H1 (cell line): ENCODE results near the gene RTN3. TPM values are rescaled to one million over a fixed set of nuclear protein-coding genes. Genes with fewer than 3 reads are reported as not detected.
A peak's percentile ranks its signal among the peaks of the same experiment; 100 is the strongest.

Source experiments
- CTCF ChIA-PET: fragments of 300-600 bp; sonication (Branson Sonifier 250); formaldehyde crosslinking; loops from one replicate; lab custom pipeline; 2021; ENCODE audit not compliant: partially characterized antibody; lab: Charles Lee
- POLR2A ChIA-PET: fragments of 300-600 bp; sonication (Branson Sonifier 250); formaldehyde crosslinking; loops from one replicate; lab custom pipeline; 2021; ENCODE audit warnings: inconsistent platforms; ENCODE audit not compliant: partially characterized antibody; lab: Charles Lee
- DNase-seq, 2 experiments: peaks; one replicate each; pipeline versions ENCODE4 v3.0.0 to v3.0.0-alpha.2; 2010 to 2022; ENCODE audit warnings: low spot score in 2 of 2, low read depth in 1 of 2, mixed read lengths in 1 of 2
- FAIRE-seq: peaks from 2 replicates; lab custom pipeline; 2011; peaks lifted over from hg19 to GRCh38; lab: Jason Lieb, UNC
- H2AFZ ChIP-seq: 2 replicates; pipeline ENCODE4 v1.8.1; 2012; ENCODE audit warnings: low read length, inconsistent platforms
- H2AK5ac ChIP-seq: 2 replicates; pipeline ENCODE4 v1.6.1; 2013; ENCODE audit warnings: low read depth, low read length
- H2BK120ac ChIP-seq: replicated peaks from 2 replicates; pipeline ENCODE3; 2013; ENCODE audit warnings: low read depth, low read length, inconsistent platforms
- H2BK12ac ChIP-seq: 2 replicates; pipeline ENCODE4 v1.6.1; 2013; ENCODE audit warnings: low read depth, low read length
- H2BK15ac ChIP-seq: 2 replicates; pipeline ENCODE4 v1.6.1; 2013; ENCODE audit warnings: low read length
- H2BK20ac ChIP-seq: 2 replicates; pipeline ENCODE4 v1.6.1; 2013; ENCODE audit warnings: low read length
- H2BK5ac ChIP-seq: 2 replicates; pipeline ENCODE4 v1.6.1; 2013; ENCODE audit warnings: low read depth, low read length
- H3K14ac ChIP-seq: 2 replicates; pipeline ENCODE4 v1.6.1; 2013; ENCODE audit warnings: inconsistent platforms; ENCODE audit not compliant: insufficient read length
- H3K18ac ChIP-seq: 2 replicates; pipeline ENCODE4 v1.6.1; 2013; ENCODE audit warnings: low read length; ENCODE audit errors: extremely low read depth
- H3K23ac ChIP-seq: 2 replicates; pipeline ENCODE4 v1.6.1; 2013; ENCODE audit warnings: inconsistent platforms; ENCODE audit not compliant: insufficient read length
- H3K23me2 ChIP-seq: 2 replicates; pipeline ENCODE4 v1.6.1; 2013; ENCODE audit warnings: low read depth, low read length
- H3K27ac ChIP-seq: 2 replicates; pipeline ENCODE4 v1.6.1; 2011; ENCODE audit warnings: low read depth, low read length, inconsistent platforms
- H3K27me3 ChIP-seq, 4 experiments: replicated peaks in 1 of 4; 1 replicate in 1 of 4; 2 replicates in 3 of 4; pipeline versions ENCODE4 v1.6.1 to v1.8.1; 2011 to 2013; ENCODE audit warnings: low read length in 3 of 4, mild to moderate bottlenecking in 3 of 4, inconsistent platforms in 2 of 4, mixed read lengths in 2 of 4, moderate library complexity in 1 of 4; ENCODE audit not compliant: control insufficient read depth in 3 of 4, insufficient read depth in 3 of 4; ENCODE audit errors: extremely low read depth in 1 of 4
- H3K36me3 ChIP-seq, 4 experiments: 2 replicates each; pipeline versions ENCODE4 v1.6.1 to v1.8.1; 2011 to 2013; ENCODE audit warnings: mild to moderate bottlenecking in 4 of 4, low read length in 3 of 4, moderate library complexity in 2 of 4, control low read depth in 1 of 4, inconsistent platforms in 1 of 4; ENCODE audit not compliant: insufficient read depth in 4 of 4, control insufficient read depth in 2 of 4
- H3K4ac ChIP-seq: replicated peaks from 2 replicates; pipeline ENCODE3; 2013; ENCODE audit warnings: low read length, low read depth, mixed read lengths, inconsistent platforms; ENCODE audit not compliant: insufficient read length
- H3K4me1 ChIP-seq, 4 experiments: replicated peaks in 1 of 4; 1 replicate in 1 of 4; 2 replicates in 3 of 4; pipeline versions ENCODE4 v1.6.1 to v1.8.1; 2011 to 2013; ENCODE audit warnings: low read length in 3 of 4, inconsistent platforms in 2 of 4, mixed read lengths in 1 of 4; ENCODE audit not compliant: insufficient read depth in 4 of 4, control insufficient read depth in 3 of 4
- H3K4me2 ChIP-seq, 2 experiments: 2 replicates each; pipeline versions ENCODE4 v1.6.1 to v1.8.1; 2011 to 2013; ENCODE audit warnings: low read depth in 2 of 2, low read length in 2 of 2, control low read depth in 1 of 2, inconsistent platforms in 1 of 2, mild to moderate bottlenecking in 1 of 2; ENCODE audit not compliant: insufficient read depth in 1 of 2
- H3K4me3 ChIP-seq, 4 experiments: fragments of 200-600, 300-600 bp in 1 of 4; sonication (generic), shearing (Covaris generic), sonication (Bioruptor Twin) in 1 of 4; 2 replicates each; pipeline versions ENCODE4 v1.5.1 to v1.8.1; 2011 to 2016; ENCODE audit warnings: low read length in 4 of 4, low read depth in 3 of 4, control low read depth in 2 of 4, inconsistent platforms in 2 of 4, mild to moderate bottlenecking in 2 of 4, mixed read lengths in 1 of 4, moderate library complexity in 1 of 4; ENCODE audit not compliant: insufficient read depth in 2 of 4; ENCODE audit errors: extremely low read depth in 1 of 4
- H3K56ac ChIP-seq: replicated peaks from 2 replicates; pipeline ENCODE3; 2013; ENCODE audit warnings: low read depth, mild to moderate bottlenecking, mixed read lengths, low read length, inconsistent platforms; ENCODE audit not compliant: insufficient read length
- H3K79me1 ChIP-seq: 2 replicates; pipeline ENCODE4 v1.6.1; 2013; ENCODE audit warnings: low read depth, low read length, control low read depth
- H3K79me2 ChIP-seq, 2 experiments: 2 replicates each; pipeline versions ENCODE4 v1.6.1 to v1.8.1; 2012 to 2013; ENCODE audit warnings: low read length in 2 of 2, mild to moderate bottlenecking in 2 of 2, inconsistent platforms in 1 of 2; ENCODE audit not compliant: insufficient read depth in 2 of 2, control insufficient read depth in 1 of 2
- H3K9ac ChIP-seq, 4 experiments: replicated peaks in 1 of 4; 1 replicate in 1 of 4; 2 replicates in 3 of 4; pipeline versions ENCODE4 v1.6.1 to v1.8.1; 2011 to 2013; ENCODE audit warnings: low read depth in 3 of 4, low read length in 3 of 4, control low read depth in 2 of 4, mild to moderate bottlenecking in 2 of 4, moderate library complexity in 2 of 4, inconsistent platforms in 1 of 4; ENCODE audit errors: extremely low read depth in 1 of 4
- H3K9me3 ChIP-seq, 2 experiments: 2 replicates each; pipeline versions ENCODE4 v1.6.1 to v1.8.1; 2012 to 2013; ENCODE audit warnings: mild to moderate bottlenecking in 2 of 2, moderate library complexity in 2 of 2, control low read depth in 1 of 2, inconsistent platforms in 1 of 2, low read depth in 1 of 2, low read length in 1 of 2, mixed read lengths in 1 of 2; ENCODE audit not compliant: insufficient read depth in 2 of 2
- H4K20me1 ChIP-seq, 2 experiments: replicated peaks in 1 of 2; 2 replicates each; pipeline versions ENCODE3 to v1.8.1; 2011 to 2013; ENCODE audit warnings: inconsistent platforms in 2 of 2, low read length in 2 of 2, mild to moderate bottlenecking in 1 of 2; ENCODE audit not compliant: insufficient read depth in 2 of 2, control insufficient read depth in 1 of 2
- H4K5ac ChIP-seq: 2 replicates; pipeline ENCODE4 v1.6.1; 2013; ENCODE audit warnings: low read length, low read depth, mixed read lengths, inconsistent platforms; ENCODE audit not compliant: insufficient read length
- H4K8ac ChIP-seq: 2 replicates; pipeline ENCODE4 v1.8.0; 2013; ENCODE audit warnings: mild to moderate bottlenecking, moderate library complexity, low read length, inconsistent platforms; ENCODE audit not compliant: insufficient read depth; ENCODE audit errors: extremely low read depth
- H4K91ac ChIP-seq: replicated peaks from 2 replicates; pipeline ENCODE3; 2013; ENCODE audit warnings: low read length, mixed read lengths, inconsistent platforms; ENCODE audit not compliant: insufficient read length
- CBX5 ChIP-seq: fragments of 300-800, 300-1000 bp; sonication (generic); IDR thresholded peaks from 2 replicates; pipeline ENCODE4 v1.7.1; 2016; ENCODE audit warnings: antibody characterized with exemption, low read length, low read depth
- CEBPB ChIP-seq: IDR thresholded peaks from 2 replicates; pipeline ENCODE4 v1.6.1; 2012; ENCODE audit warnings: low read depth, low read length
- CHD2 ChIP-seq: IDR thresholded peaks from 2 replicates; pipeline ENCODE4 v1.6.1; 2012; ENCODE audit warnings: low read length, improper control_type of control experiment
- CREB1 ChIP-seq: IDR thresholded peaks from 2 replicates; pipeline ENCODE4 v1.6.1; 2012; ENCODE audit warnings: inconsistent platforms
- EZH2 ChIP-seq: fragments of 200-600 bp; sonication (generic); IDR thresholded peaks from 2 replicates; pipeline ENCODE4 v1.7.1; 2012; ENCODE audit warnings: low read depth, mild to moderate bottlenecking, moderate library complexity, low read length, inconsistent platforms; ENCODE audit not compliant: severe bottlenecking
- GTF2F1 ChIP-seq: IDR thresholded peaks from 2 replicates; pipeline ENCODE4 v1.6.1; 2012; ENCODE audit warnings: low read depth, low read length, improper control_type of control experiment, borderline replicate concordance
- NANOG ChIP-seq: IDR thresholded peaks from 2 replicates; pipeline ENCODE4 v1.6.1; 2011; ENCODE audit warnings: low read length, low read depth, mild to moderate bottlenecking, inconsistent platforms; ENCODE audit not compliant: insufficient read depth, poor library complexity, severe bottlenecking
- POLR2A ChIP-seq, 2 experiments: IDR thresholded peaks; 1 replicate in 1 of 2; 2 replicates in 1 of 2; pipeline ENCODE4 v1.6.1; 2011; ENCODE audit warnings: low read depth in 2 of 2, low read length in 2 of 2, mild to moderate bottlenecking in 2 of 2; ENCODE audit errors: control extremely low read depth in 1 of 2
- POU5F1 ChIP-seq: IDR thresholded peaks from 2 replicates; pipeline ENCODE4 v1.6.1; 2011; ENCODE audit warnings: low read depth, mild to moderate bottlenecking, low read length, moderate library complexity
- RNF2 ChIP-seq: fragments of 200-900, 300-1000 bp; sonication (generic); IDR thresholded peaks from 2 replicates; pipeline ENCODE4 v1.7.1; 2016; ENCODE audit warnings: borderline replicate concordance, low read depth, mild to moderate bottlenecking, antibody characterized with exemption, low read length; ENCODE audit not compliant: poor library complexity, severe bottlenecking; ENCODE audit errors: missing control alignments
- SIN3A ChIP-seq, 2 experiments: IDR thresholded peaks in 1 of 2; conservative IDR thresholded peaks in 1 of 2; 2 replicates each; pipeline ENCODE4 v1.6.1; 2011 to 2012; ENCODE audit warnings: low read length in 2 of 2, improper control_type of control experiment in 1 of 2, low read depth in 1 of 2, mild to moderate bottlenecking in 1 of 2
- TAF1 ChIP-seq: IDR thresholded peaks from 2 replicates; pipeline ENCODE4 v1.6.1; 2011; ENCODE audit warnings: mild to moderate bottlenecking, low read depth, low read length
- TAF7 ChIP-seq: optimal IDR thresholded peaks from 2 replicates; pipeline ENCODE3; 2011; ENCODE audit warnings: low read depth, mild to moderate bottlenecking, inconsistent platforms, low read length, moderate library complexity, borderline replicate concordance
- WGBS, 2 experiments: shearing (Covaris generic) in 1 of 2; methylation state at CpG; one replicate each; pipeline versions ENCODE4 v1.1.6 to v1.1.7; 2013 to 2015; ENCODE audit warnings: low lambda C conversion rate in 2 of 2, mixed read lengths in 2 of 2, inconsistent platforms in 1 of 2, low coverage in 1 of 2, missing lambda C conversion rate in 1 of 2; ENCODE audit not compliant: insufficient replicate concordance in 2 of 2, insufficient coverage in 1 of 2, insufficient read length in 1 of 2; ENCODE audit errors: extremely low coverage in 1 of 2, missing lambda C conversion rate in 1 of 2; 5-methylcytosine and 5-hydroxymethylcytosine counted together
- polyA plus RNA-seq, 7 experiments: library from polyadenylated mRNA; depleted of rRNA in 3 of 7; stranded (reverse) in 5 of 7; unstranded in 2 of 7; fragments of >200 nt in 5 of 7; fragments of 200-250 nt in 2 of 7; gene quantifications; 1 replicate in 5 of 7; 2 replicates in 1 of 7; 4 replicates in 1 of 7; pipeline versions ENCODE4 v1.2.1 to v1.2.3, GENCODE V29; 2011 to 2013; ENCODE audit warnings: missing spikeins in 2 of 7, mixed read lengths in 2 of 7
- total RNA-seq: library from RNA; stranded (reverse); fragmentation: NEBNext Ultra II Directional; extraction: Animal tissue kit (Norgen Biotek cat#: 25700); gene quantifications from 2 replicates; pipeline ENCODE4 v1.2.1, GENCODE V29; 2021

Gene RTN3
- total and polyA plus RNA-seq, 2 of the 8 experiments (the other 6 are each of a cell fraction or from before 2014, with no cell fraction given) = 160 to 203 TPM

DNA sequence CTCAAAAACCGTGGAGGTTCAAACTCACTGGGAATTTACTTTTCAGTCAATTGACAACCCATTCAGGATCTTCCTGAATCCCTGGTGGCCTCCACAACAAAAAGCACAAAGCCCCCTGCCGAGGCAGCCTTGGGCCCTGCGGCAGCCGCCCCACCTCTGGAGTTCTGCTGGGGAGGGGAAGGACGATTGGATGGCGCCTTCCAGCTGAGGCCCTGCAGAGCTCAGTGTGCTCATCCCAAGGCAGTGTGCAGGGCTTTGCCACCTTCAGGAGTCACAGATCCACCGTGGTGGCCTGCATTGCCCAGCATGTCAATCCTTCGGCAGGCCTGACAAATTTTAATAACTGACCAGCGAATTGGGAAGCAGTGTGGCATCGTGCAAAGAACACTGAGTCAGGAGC is 79.9 kb downstream of the RTN3 start:
- H3K4ac ChIP-seq = no peak overlapping the region
- peak overlapping the region; percentile 48 for H3K56ac ChIP-seq
- H2BK15ac ChIP-seq = no peak overlapping the region; the same call in 1 of the 2 replicates
- no peak overlapping the region; the same call in 1 of the 2 replicates for H2BK12ac ChIP-seq
- H2BK120ac ChIP-seq = no peak overlapping the region
- H3K27ac ChIP-seq = no peak overlapping the region
- ChIA-PET CTCF (no interaction called here), POLR2A (interaction anchor here (0.9 to 2.6 kb wide), 17 partner anchors 10 to 271 kb away, joined by 3 to 14 read pairs (median 4); partner anchors contain the start of genes ATL3 and RTN3)
- H2BK20ac ChIP-seq = no peak overlapping the region
- H2AK5ac ChIP-seq = 0 out of 2 replicates have a peak overlapping the region, but pooled peaks have one; percentile 16
- H4K20me1 ChIP-seq = peaks cover 13 to 14% of the 10 kb centered on the region in 2 experiments
- no peaks in the 10 kb centered on the region for H3K9me3 ChIP-seq
- no peak overlapping the region for H4K8ac ChIP-seq
- peaks cover 0 to 31% (median 22%) of the 10 kb centered on the region in 4 experiments; a peak in 6 of 7 replicates for H3K4me1 ChIP-seq
- H3K23me2 ChIP-seq = peaks cover 4% of the 10 kb centered on the region; the same call in 1 of the 2 replicates
- no peak overlapping the region for H4K91ac ChIP-seq
- H2AFZ ChIP-seq = no peak overlapping the region
- FAIRE-seq = no peak
- peak overlapping the region; percentile 78 to 93 for H3K4me2 ChIP-seq
- no peak overlapping the region for H3K23ac ChIP-seq
- H3K79me2 ChIP-seq = peaks cover 0 to 35% of the 10 kb centered on the region in 2 experiments; a peak in 2 of 4 replicates
- peak in 1 of 2 experiments; percentile 79 for DNase-seq
- H3K9ac ChIP-seq = peak overlapping the region in 3 of 4 experiments; percentile 5 to 45 (median 6); a peak in 2 of 7 replicates
- H3K4me3 ChIP-seq = peak overlapping the region; percentile 84 to 96 (median 88)
- H4K5ac ChIP-seq = no peak overlapping the region
- H3K14ac ChIP-seq = no peak overlapping the region
- peak overlapping the region; percentile 42 for H3K18ac ChIP-seq
- H3K79me1 ChIP-seq = peaks cover 3% of the 10 kb centered on the region; the same call in 1 of the 2 replicates
- H2BK5ac ChIP-seq = 0 out of 2 replicates have a peak overlapping the region, but pooled peaks have one; percentile 12
- 13% methylated on average over 10 of the region's 10 CpGs; no CpG with 5 or more reads in 1 of the 2 experiments for WGBS, 2 experiments
- H3K27me3 ChIP-seq = no peaks in the 10 kb centered on the region
- H3K36me3 ChIP-seq = peaks cover 0 to 39% (median 5%) of the 10 kb centered on the region in 4 experiments; a peak in 4 of 8 replicates
- TF ChIP-seq CREB1 (no peak), TAF7 (peak; percentile 27), CEBPB (no peak), CBX5 (no peak), TAF1 (no peak), POU5F1 (no peak), CHD2 (no peak), SIN3A (conservative IDR thresholded peaks at IDR 0.05 in 1 of 2, IDR thresholded peaks at IDR 0.05 in 1 of 2; ENCODE audit: low read depth in 1 of 2, low read length in 2 of 2) (peak; percentile 52 to 57; a peak in 1 of 4 replicates), NANOG (no peak), RNF2 (no peak), EZH2 (no peak), GTF2F1 (no peak), POLR2A (IDR thresholded peaks at IDR 0.05; ENCODE audit: control extremely low read depth in 1 of 2, low read depth in 2 of 2, low read length in 2 of 2) (peak in 1 of 2 experiments; percentile 43; a peak in 1 of 3 replicates)
